Activated naive CD8-positive, alpha-beta T cell treated with anti-CD3 and anti-CD28 coated beads for 36 hours (primary cell): ENCODE data around the gene PLEKHA5. TPM values are rescaled to one million over a fixed set of nuclear protein-coding genes. Genes with fewer than 3 reads are reported as not detected.

Source experiments
- DNase-seq: peaks from one replicate; pipeline ENCODE4 v3.0.0; 2021
- H3K27ac Mint-ChIP-seq: one replicate; pipeline ENCODE4 v1.8.0; 2022; ENCODE audit warnings: mild to moderate bottlenecking, moderate library complexity, mixed read lengths
- H3K27me3 Mint-ChIP-seq: one replicate; pipeline ENCODE4 v1.8.0; 2022; ENCODE audit warnings: mild to moderate bottlenecking, mixed read lengths
- H3K36me3 Mint-ChIP-seq: one replicate; pipeline ENCODE4 v1.8.0; 2021; ENCODE audit warnings: mild to moderate bottlenecking, mixed read lengths
- H3K4me1 Mint-ChIP-seq: one replicate; pipeline ENCODE4 v1.8.0; 2021; ENCODE audit warnings: mixed read lengths
- H3K4me3 Mint-ChIP-seq: one replicate; pipeline ENCODE4 v1.8.0; 2022; ENCODE audit warnings: mild to moderate bottlenecking, moderate library complexity, mixed read lengths
- H3K9me3 Mint-ChIP-seq: one replicate; pipeline ENCODE4 v1.8.0; 2022; ENCODE audit warnings: mixed read lengths
- total RNA-seq, 2 experiments: library from RNA; stranded (reverse); gene quantifications; one replicate each; pipeline ENCODE4 v1.2.3, GENCODE V29; 2021

Gene PLEKHA5
- total RNA-seq, 2 experiments from 2014 or later: 2.1 to 2.6 TPM

- DNase-seq: no peak
- Mint-ChIP-seq H3K9me3 (no peaks in the 10 kb centered on the region), H3K4me3 (no peak overlapping the region)
Observed at GRCh38 chr12:19194963-19195362, 65.4 kb downstream of the PLEKHA5 start.

GRCh38 chr12:19196959-19197630, 67.6 kb downstream of the PLEKHA5 start:
- Mint-ChIP-seq H3K36me3 (no peaks in the 10 kb centered on the region), H3K27ac (no peak overlapping the region), H3K4me1 (no peaks in the 10 kb centered on the region), H3K4me3 (no peak overlapping the region), H3K27me3 (no peaks in the 10 kb centered on the region), H3K9me3 (no peaks in the 10 kb centered on the region)
- no peak for DNase-seq

More at GRCh38 chr12:19194963-19195362, 65.4 kb downstream of the PLEKHA5 start:
- H3K27ac Mint-ChIP-seq: no peak overlapping the region
- H3K27me3 Mint-ChIP-seq: no peaks in the 10 kb centered on the region
- H3K36me3 Mint-ChIP-seq: no peaks in the 10 kb centered on the region
- H3K4me1 Mint-ChIP-seq: no peaks in the 10 kb centered on the region

- no peak for DNase-seq
- H3K36me3 Mint-ChIP-seq: no peaks in the 10 kb centered on the region
- no peaks in the 10 kb centered on the region for H3K9me3 Mint-ChIP-seq
- no peaks in the 10 kb centered on the region for H3K27me3 Mint-ChIP-seq
- no peaks in the 10 kb centered on the region for H3K4me1 Mint-ChIP-seq
- no peak overlapping the region for H3K27ac Mint-ChIP-seq
- no peak overlapping the region for H3K4me3 Mint-ChIP-seq
Observed at GRCh38 chr12:19198272-19198671, 68.7 kb downstream of the PLEKHA5 start.

GRCh38 chr12:19199332-19199731, 69.8 kb downstream of the PLEKHA5 start:
- Mint-ChIP-seq H3K36me3 (no peaks in the 10 kb centered on the region), H3K4me1 (no peaks in the 10 kb centered on the region), H3K9me3 (no peaks in the 10 kb centered on the region), H3K27me3 (no peaks in the 10 kb centered on the region), H3K4me3 (no peak overlapping the region), H3K27ac (no peak overlapping the region)
- DNase-seq: no peak

- Mint-ChIP-seq H3K4me3 (no peak overlapping the region), H3K9me3 (no peaks in the 10 kb centered on the region), H3K36me3 (no peaks in the 10 kb centered on the region), H3K4me1 (no peaks in the 10 kb centered on the region), H3K27ac (no peak overlapping the region), H3K27me3 (no peaks in the 10 kb centered on the region)
- DNase-seq: no peak
Observed at GRCh38 chr12:19200261-19200660, 70.7 kb downstream of the PLEKHA5 start.

GRCh38 chr12:19201661-19202060, 72.1 kb downstream of the PLEKHA5 start:
- H3K9me3 Mint-ChIP-seq: no peaks in the 10 kb centered on the region
- no peaks in the 10 kb centered on the region for H3K4me1 Mint-ChIP-seq
- H3K4me3 Mint-ChIP-seq: no peak overlapping the region
- no peak for DNase-seq
- no peak overlapping the region for H3K27ac Mint-ChIP-seq
- no peaks in the 10 kb centered on the region for H3K27me3 Mint-ChIP-seq
- no peaks in the 10 kb centered on the region for H3K36me3 Mint-ChIP-seq

GRCh38 chr12:19203013-19203412, 73.5 kb downstream of the PLEKHA5 start:
- Mint-ChIP-seq H3K36me3 (no peaks in the 10 kb centered on the region), H3K27me3 (no peaks in the 10 kb centered on the region)
- no peak for DNase-seq

GRCh38 chr12:19203539-19204506, 74.3 kb downstream of the PLEKHA5 start:
- Mint-ChIP-seq H3K4me1 (no peaks in the 10 kb centered on the region), H3K9me3 (no peaks in the 10 kb centered on the region), H3K27me3 (no peaks in the 10 kb centered on the region), H3K36me3 (no peaks in the 10 kb centered on the region), H3K4me3 (no peak overlapping the region), H3K27ac (no peak overlapping the region)
- no peak for DNase-seq

More at GRCh38 chr12:19203013-19203412, 73.5 kb downstream of the PLEKHA5 start:
- no peak overlapping the region for H3K27ac Mint-ChIP-seq
- H3K4me1 Mint-ChIP-seq: no peaks in the 10 kb centered on the region
- H3K9me3 Mint-ChIP-seq: no peaks in the 10 kb centered on the region
- H3K4me3 Mint-ChIP-seq: no peak overlapping the region

GRCh38 chr12:19205120-19205519, 75.6 kb downstream of the PLEKHA5 start:
- H3K4me3 Mint-ChIP-seq: no peak overlapping the region
- H3K9me3 Mint-ChIP-seq: peaks cover 7% of the 10 kb centered on the region
- H3K27ac Mint-ChIP-seq: no peak overlapping the region
- H3K4me1 Mint-ChIP-seq: no peaks in the 10 kb centered on the region
- no peaks in the 10 kb centered on the region for H3K27me3 Mint-ChIP-seq
- DNase-seq: no peak
- H3K36me3 Mint-ChIP-seq: no peaks in the 10 kb centered on the region

GRCh38 chr12:19206493-19207077, 77.1 kb downstream of the PLEKHA5 start:
- Mint-ChIP-seq H3K27me3 (no peaks in the 10 kb centered on the region), H3K9me3 (peaks cover 7% of the 10 kb centered on the region), H3K4me3 (no peak overlapping the region), H3K4me1 (no peaks in the 10 kb centered on the region), H3K27ac (no peak overlapping the region), H3K36me3 (no peaks in the 10 kb centered on the region)
- DNase-seq: no peak

GRCh38 chr12:19208456-19208855, 78.9 kb downstream of the PLEKHA5 start:
- Mint-ChIP-seq H3K27me3 (no peaks in the 10 kb centered on the region), H3K36me3 (no peaks in the 10 kb centered on the region), H3K4me1 (no peaks in the 10 kb centered on the region), H3K4me3 (no peak overlapping the region), H3K9me3 (peaks cover 7% of the 10 kb centered on the region), H3K27ac (no peak overlapping the region)
- DNase-seq: no peak

- H3K4me1 Mint-ChIP-seq: no peaks in the 10 kb centered on the region
- H3K36me3 Mint-ChIP-seq: no peaks in the 10 kb centered on the region
- no peaks in the 10 kb centered on the region for H3K27me3 Mint-ChIP-seq
- DNase-seq: no peak
- no peak overlapping the region for H3K4me3 Mint-ChIP-seq
- no peak overlapping the region for H3K27ac Mint-ChIP-seq
- peaks cover 7% of the 10 kb centered on the region for H3K9me3 Mint-ChIP-seq
Observed at GRCh38 chr12:19209661-19210060, 80.1 kb downstream of the PLEKHA5 start.

- no peaks in the 10 kb centered on the region for H3K36me3 Mint-ChIP-seq
- no peak overlapping the region for H3K27ac Mint-ChIP-seq
- H3K9me3 Mint-ChIP-seq: peaks cover 7% of the 10 kb centered on the region
- no peaks in the 10 kb centered on the region for H3K27me3 Mint-ChIP-seq
- no peak for DNase-seq
- no peak overlapping the region for H3K4me3 Mint-ChIP-seq
- H3K4me1 Mint-ChIP-seq: no peaks in the 10 kb centered on the region
Observed at GRCh38 chr12:19211802-19212201, 82.3 kb downstream of the PLEKHA5 start.

GRCh38 chr12:19212245-19212644, 82.7 kb downstream of the PLEKHA5 start:
- Mint-ChIP-seq H3K4me3 (no peak overlapping the region), H3K4me1 (no peaks in the 10 kb centered on the region), H3K27me3 (no peaks in the 10 kb centered on the region), H3K36me3 (no peaks in the 10 kb centered on the region), H3K27ac (no peak overlapping the region), H3K9me3 (peaks cover 7% of the 10 kb centered on the region)
- no peak for DNase-seq

- Mint-ChIP-seq H3K9me3 (peaks cover 5% of the 10 kb centered on the region), H3K27me3 (no peaks in the 10 kb centered on the region), H3K4me3 (no peak overlapping the region), H3K27ac (no peak overlapping the region), H3K36me3 (no peaks in the 10 kb centered on the region), H3K4me1 (no peaks in the 10 kb centered on the region)
- no peak for DNase-seq
Observed at GRCh38 chr12:19214020-19214419, 84.5 kb downstream of the PLEKHA5 start.
